Ascending aorta (tissue), 2 donors: ENCODE measurements around the gene DNTT. TPM values are rescaled to one million over a fixed set of nuclear protein-coding genes. Genes with fewer than 3 reads are reported as not detected.

ENCODE experiments used
- DNase-seq, 2 donors: peaks; one replicate each; pipeline ENCODE4 v3.0.0-alpha.2; 2019; ENCODE audit warnings: low spot score in 2 of 2
- H3K27ac ChIP-seq, 2 donors: fragments of 200-600 bp; sonication (generic); one replicate each; pipeline ENCODE4 v1.5.1; 2016 to 2017; ENCODE audit warnings: mild to moderate bottlenecking in 1 of 2
- H3K27me3 ChIP-seq: fragments of 200-600 bp; sonication (generic); one replicate; pipeline ENCODE4 v1.5.1; 2017
- H3K36me3 ChIP-seq, 2 donors: fragments of 200-600 bp; sonication (generic); one replicate each; pipeline ENCODE4 v1.5.1; 2016
- H3K4me1 ChIP-seq, 2 donors: fragments of 200-600 bp; sonication (generic); one replicate each; pipeline ENCODE4 v1.5.1; 2016 to 2017; ENCODE audit warnings: mild to moderate bottlenecking in 1 of 2
- H3K4me3 ChIP-seq, 2 donors: fragments of 200-600 bp; sonication (generic); one replicate each; pipeline ENCODE4 v1.5.1; 2016 to 2017; ENCODE audit warnings: mild to moderate bottlenecking in 1 of 2
- H3K9me3 ChIP-seq, 2 donors: fragments of 200-600 bp; sonication (generic); one replicate each; pipeline ENCODE4 v1.5.1; 2016
- CTCF ChIP-seq, 3 experiments: fragments of 200-600 bp in 2 of 3; fragments of 450-650 bp in 1 of 3; sonication (generic) in 2 of 3; IDR thresholded peaks; one replicate each; pipeline ENCODE4 v1.5.1; 2016 to 2019; ENCODE audit warnings: antibody characterized with exemption in 3 of 3, mild to moderate bottlenecking in 1 of 3, moderate library complexity in 1 of 3
- intact Hi-C: fragments of 100-400 bp; cut with DNase I; formaldehyde crosslinking; loops from one replicate; pipeline ENCODE4 v1.15.1; 2023
- total RNA-seq: library from RNA; depleted of rRNA; stranded (reverse); fragments of >200 nt; gene quantifications from one replicate; pipeline ENCODE4 v1.1.0, GENCODE V29; 2016

DNTT gene
- total RNA-seq, 1 donor from 2014 or later: not detected

- intact Hi-C loops: no loop called here
- H3K4me3 ChIP-seq: no peak overlapping the region
- no peaks in the 10 kb centered on the region for H3K4me1 ChIP-seq
- H3K27me3 ChIP-seq: no peaks in the 10 kb centered on the region
- H3K27ac ChIP-seq: no peak overlapping the region
- DNase-seq: no peak
- H3K36me3 ChIP-seq: no peaks in the 10 kb centered on the region
- no peaks in the 10 kb centered on the region for H3K9me3 ChIP-seq
- no peak for TF ChIP-seq CTCF (IDR thresholded peaks at IDR 0.05)
These were observed 37.3 kb downstream of the DNTT start for GRCh38 chr10:96341219-96342182.

- no peak for TF ChIP-seq CTCF (IDR thresholded peaks at IDR 0.05)
- no peaks in the 10 kb centered on the region for H3K36me3 ChIP-seq
These were observed 38.2 kb downstream of the DNTT start for GRCh38 chr10:96342402-96342801.

GRCh38 chr10:96344178-96344577 lies 39.9 kb downstream of the DNTT start:
- Histone ChIP-seq H3K36me3 (no peaks in the 10 kb centered on the region), H3K4me1 (no peaks in the 10 kb centered on the region), H3K27ac (no peak overlapping the region), H3K9me3 (no peaks in the 10 kb centered on the region), H3K4me3 (no peak overlapping the region), H3K27me3 (no peaks in the 10 kb centered on the region)
- intact Hi-C loops: no loop called here
- no peak for DNase-seq
- TF ChIP-seq CTCF (IDR thresholded peaks at IDR 0.05): no peak

More at GRCh38 chr10:96342402-96342801, 38.2 kb downstream of the DNTT start:
- no peak overlapping the region for H3K27ac ChIP-seq
- intact Hi-C loops: no loop called here
- H3K4me3 ChIP-seq: no peak overlapping the region
- H3K27me3 ChIP-seq: no peaks in the 10 kb centered on the region
- H3K4me1 ChIP-seq: no peaks in the 10 kb centered on the region
- H3K9me3 ChIP-seq: no peaks in the 10 kb centered on the region
- DNase-seq: no peak

- Histone ChIP-seq H3K9me3 (no peaks in the 10 kb centered on the region), H3K36me3 (no peaks in the 10 kb centered on the region), H3K4me3 (no peak overlapping the region), H3K4me1 (no peaks in the 10 kb centered on the region), H3K27me3 (no peaks in the 10 kb centered on the region), H3K27ac (no peak overlapping the region)
- intact Hi-C loops: no loop called here
- DNase-seq: no peak
- no peak for TF ChIP-seq CTCF (IDR thresholded peaks at IDR 0.05)
These were observed 41.0 kb downstream of the DNTT start for GRCh38 chr10:96345222-96345621.

- TF ChIP-seq CTCF (IDR thresholded peaks at IDR 0.05): no peak
- Histone ChIP-seq H3K9me3 (no peaks in the 10 kb centered on the region), H3K27ac (no peak overlapping the region), H3K4me3 (no peak overlapping the region), H3K4me1 (no peaks in the 10 kb centered on the region), H3K36me3 (no peaks in the 10 kb centered on the region), H3K27me3 (no peaks in the 10 kb centered on the region)
- no peak for DNase-seq
- intact Hi-C loops: no loop called here
These were observed 42.1 kb downstream of the DNTT start for GRCh38 chr10:96346295-96346694.
